HepG2 (cell line): ENCODE results near the gene TJP2. TPM values are rescaled to one million over a fixed set of nuclear protein-coding genes. Genes with fewer than 3 reads are reported as not detected.

ENCODE experiments used
- ATAC-seq: fragments of 200-7000 bp; cut with Tn5 transposase; 3 replicates; pipeline ENCODE4 v1.9.1; 2020; ENCODE audit warnings: mild to moderate bottlenecking, moderate library complexity
- BruUV-seq: library from RNA; stranded (reverse); fragments of 400-500 nt; replicated peaks from 2 replicates; lab custom pipeline; 2021; lab: Mats Ljungman, UMichigan
- CTCF ChIA-PET: fragments of 300-600 bp; formaldehyde crosslinking; extraction: SDS; loops from one replicate; lab custom pipeline; 2021; ENCODE audit warnings: low total read pairs, inconsistent platforms, low intra/inter-chr PET ratio; lab: Yijun Ruan, JAX
- POLR2A ChIA-PET: fragments of 350-600 bp; sonication (Branson Sonifier 250); formaldehyde crosslinking; loops from one replicate; lab custom pipeline; 2020; ENCODE audit warnings: antibody characterized with exemption, inconsistent platforms; lab: Yijun Ruan, JAX
- DNase-seq: peaks from one replicate; pipeline ENCODE4 v3.0.0-alpha.2; 2015; ENCODE audit warnings: low spot score
- FAIRE-seq: peaks from 3 replicates; lab custom pipeline; 2011; peaks lifted over from hg19 to GRCh38; lab: Jason Lieb, UNC
- H2AFZ ChIP-seq: one replicate; pipeline ENCODE4 v1.6.1; 2011; ENCODE audit warnings: low read length, inconsistent platforms
- H3K27ac ChIP-seq: fragments of 300-600 bp; 3 replicates; pipeline ENCODE4 v1.8.0; 2011; ENCODE audit warnings: mixed run types, mild to moderate bottlenecking, mixed read lengths, low read length, inconsistent platforms; ENCODE audit not compliant: insufficient read depth; ENCODE audit errors: extremely low read length
- H3K27me3 ChIP-seq, 2 experiments: fragments of 200-600 bp in 1 of 2; 2 replicates in 1 of 2; 3 replicates in 1 of 2; pipeline versions ENCODE4 v1.6.0 to v1.8.0; 2011; ENCODE audit warnings: low read length in 2 of 2, mild to moderate bottlenecking in 2 of 2, moderate library complexity in 2 of 2, inconsistent platforms in 1 of 2; ENCODE audit not compliant: insufficient read depth in 2 of 2, control insufficient read depth in 1 of 2
- H3K36me3 ChIP-seq, 2 experiments: fragments of 200-600 bp in 1 of 2; replicated peaks in 1 of 2; 2 replicates in 1 of 2; 3 replicates in 1 of 2; pipeline versions ENCODE4 v1.5.1 to v1.8.0; 2011; ENCODE audit warnings: low read length in 2 of 2, inconsistent platforms in 1 of 2; ENCODE audit not compliant: insufficient read depth in 2 of 2, control insufficient read depth in 1 of 2
- H3K4me1 ChIP-seq: 2 replicates; pipeline ENCODE4 v1.5.1; 2012; ENCODE audit warnings: low read length, inconsistent platforms; ENCODE audit not compliant: insufficient read depth
- H3K4me2 ChIP-seq: 2 replicates; pipeline ENCODE4 v1.6.0; 2011; ENCODE audit warnings: low read depth, low read length, inconsistent platforms
- H3K4me3 ChIP-seq, 3 experiments: fragments of 200-600 bp in 1 of 3; sonication (generic), shearing (Covaris generic) in 1 of 3; replicated peaks in 1 of 3; 2 replicates each; pipeline ENCODE4 v1.5.1; 2011 to 2016; ENCODE audit warnings: low read length in 3 of 3, inconsistent platforms in 2 of 3, low read depth in 2 of 3, mild to moderate bottlenecking in 2 of 3, control low read depth in 1 of 3, mixed read lengths in 1 of 3; ENCODE audit not compliant: insufficient read depth in 1 of 3
- H3K79me2 ChIP-seq: one replicate; pipeline ENCODE4 v1.6.1; 2011; ENCODE audit warnings: low read length, inconsistent platforms; ENCODE audit not compliant: insufficient read depth
- H3K9ac ChIP-seq: 2 replicates; pipeline ENCODE4 v1.6.0; 2011; ENCODE audit warnings: mild to moderate bottlenecking, low read depth, low read length, inconsistent platforms; ENCODE audit not compliant: insufficient read depth
- H3K9me3 ChIP-seq: 2 replicates; pipeline ENCODE4 v1.5.1; 2012; ENCODE audit warnings: mild to moderate bottlenecking, low read length
- H4K20me1 ChIP-seq: 2 replicates; pipeline ENCODE4 v1.6.0; 2011; ENCODE audit warnings: inconsistent platforms, mild to moderate bottlenecking, low read length, moderate library complexity; ENCODE audit not compliant: insufficient read depth
- CTCF ChIP-seq: sonication (generic); formaldehyde crosslinking; IDR thresholded peaks from 2 replicates; pipeline ENCODE4 v1.5.0; 2020; ENCODE audit warnings: mild to moderate bottlenecking, missing genetic modification reagents, moderate library complexity
- KAT8 ChIP-seq: IDR thresholded peaks from 2 replicates; pipeline ENCODE4 v1.6.1; 2016; ENCODE audit warnings: missing genetic modification reagents, missing compliant biosample characterization
- KDM1A ChIP-seq: IDR thresholded peaks from 2 replicates; pipeline ENCODE4 v1.6.1; 2016; ENCODE audit warnings: missing compliant biosample characterization
- MED13 ChIP-seq: sonication (generic); formaldehyde crosslinking; IDR thresholded peaks from 2 replicates; pipeline ENCODE4 v1.5.0; 2020; ENCODE audit warnings: missing genetic modification reagents
- MNT ChIP-seq: fragments of 450-650 bp; IDR thresholded peaks from 2 replicates; pipeline ENCODE4 v1.6.1; 2016
- ZBTB3 ChIP-seq: sonication (generic); formaldehyde crosslinking; IDR thresholded peaks from 2 replicates; pipeline ENCODE4 v1.4.0; 2020; ENCODE audit warnings: low read depth, mild to moderate bottlenecking, moderate library complexity, missing genetic modification reagents, borderline replicate concordance
- ZHX1 ChIP-seq: sonication (generic); formaldehyde crosslinking; IDR thresholded peaks from 2 replicates; pipeline ENCODE4 v1.8.1; 2022; ENCODE audit warnings: low read depth, mild to moderate bottlenecking, missing genetic modification reagents
- ZNF10 ChIP-seq: sonication (generic); formaldehyde crosslinking; IDR thresholded peaks from 2 replicates; pipeline ENCODE4 v1.4.0; 2020; ENCODE audit warnings: mild to moderate bottlenecking, low read depth, missing genetic modification reagents, borderline replicate concordance
- ZNF205 ChIP-seq: IDR thresholded peaks from 2 replicates; pipeline ENCODE4 v1.6.1; 2018; ENCODE audit warnings: missing biosample characterization, missing genetic modification reagents
- ZNF510 ChIP-seq: sonication (generic); formaldehyde crosslinking; IDR thresholded peaks from 2 replicates; pipeline ENCODE4 v1.4.0; 2020; ENCODE audit warnings: low read depth, mild to moderate bottlenecking, missing genetic modification reagents
- ZNF746 ChIP-seq: sonication (generic); formaldehyde crosslinking; IDR thresholded peaks from 2 replicates; pipeline ENCODE4 v1.8.0; 2022; ENCODE audit warnings: mild to moderate bottlenecking, missing genetic modification reagents
- WGBS: methylation state at CpG from one replicate; pipeline ENCODE4 v1.1.6; 2017; ENCODE audit warnings: low lambda C conversion rate; 5-methylcytosine and 5-hydroxymethylcytosine counted together
- in situ Hi-C: cut with HindIII; loops from 2 replicates; pipeline ENCODE4 v1.10.0; 2017; ENCODE audit warnings: low pct_unique_long_range_greater_than_20kb; ENCODE audit not compliant: extremely low pct_ligation_motif_present
- intact Hi-C: fragments of 100-400 bp; cut with micrococcal nuclease; formaldehyde crosslinking; loops from one replicate; pipeline ENCODE4 v1.10.0; 2022; ENCODE audit not compliant: unreplicated experiment
- polyA plus RNA-seq, 8 experiments: library from polyadenylated mRNA; depleted of rRNA in 3 of 8; stranded (reverse) in 7 of 8; unstranded in 1 of 8; fragments of >200 nt; fragmentation: Illumina TruSeq in 4 of 8; extraction: Trizol in 4 of 8; gene quantifications; 2 replicates each; pipeline versions ENCODE4 v1.2.1 to v1.2.3, GENCODE V29; 2011 to 2016; ENCODE audit warnings: low read depth in 4 of 8, missing spikeins in 1 of 8, mixed read lengths in 1 of 8; ENCODE audit not compliant: insufficient read depth in 1 of 8
- total RNA-seq, 5 experiments: library from RNA; depleted of rRNA; stranded (reverse); fragments of >200 nt; fragmentation: Illumina TruSeq; extraction: Trizol; gene quantifications; 2 replicates each; pipeline ENCODE4 v1.2.3, GENCODE V29; 2016; ENCODE audit warnings: low read depth in 1 of 5
- TF ChIP-seq, protein P1 (sequence below): sonication (generic); formaldehyde crosslinking; IDR thresholded peaks from 2 replicates; pipeline ENCODE4 v1.4.0; 2020; ENCODE audit warnings: low read depth, mild to moderate bottlenecking, missing genetic modification reagents
- TF ChIP-seq, protein P2 (sequence below): sonication (generic); formaldehyde crosslinking; IDR thresholded peaks from 2 replicates; pipeline ENCODE4 v1.5.0; 2020; ENCODE audit warnings: mild to moderate bottlenecking, missing genetic modification reagents

The TJP2 gene
- total and polyA plus RNA-seq, 2 of the 13 experiments (the other 11 are each of a cell fraction or from before 2014, with no cell fraction given), result 109 to 110 TPM

DNA sequence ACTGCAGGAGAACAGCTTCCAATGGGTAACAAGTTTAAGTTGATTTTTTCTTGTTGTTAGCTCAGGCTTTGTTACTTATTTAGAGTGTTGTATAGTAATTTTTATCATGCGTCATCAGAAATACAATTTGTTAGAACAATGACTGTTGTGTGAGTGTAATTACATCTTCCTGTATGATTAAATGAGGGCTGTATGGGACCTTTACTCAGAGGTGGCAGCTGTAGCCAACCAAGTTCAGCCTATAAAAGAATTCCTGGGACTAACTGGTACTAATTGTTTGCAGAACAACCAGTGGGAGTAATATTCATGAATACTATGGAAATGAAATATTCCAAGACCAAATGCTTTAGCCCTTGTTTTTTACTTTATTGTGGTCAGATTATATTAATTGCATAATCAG, 30.8 kb upstream of the TJP2 start:
- no peaks in the 10 kb centered on the region for H3K27me3 ChIP-seq
- in situ Hi-C loops, result no loop called here
- H2AFZ ChIP-seq, result no peak overlapping the region
- BruUV-seq, result no TSS peak
- DNase-seq, result no peak
- no peak overlapping the region for H3K27ac ChIP-seq
- no peak overlapping the region for H3K9ac ChIP-seq
- CTCF ChIA-PET, result no interaction called here
- peaks cover 11 to 61% of the 10 kb centered on the region in 2 experiments for H3K36me3 ChIP-seq
- H3K4me3 ChIP-seq, result no peak overlapping the region
- peaks cover 17% of the 10 kb centered on the region for H3K4me1 ChIP-seq
- no peak for FAIRE-seq
- H3K79me2 ChIP-seq, result peaks cover 87% of the 10 kb centered on the region
- no peaks in the 10 kb centered on the region for H3K9me3 ChIP-seq
- no peak for ATAC-seq
- intact Hi-C loops, result no loop called here
- 93% methylated on average over 1 of the region's 1 CpG for WGBS
- H3K4me2 ChIP-seq, result no peak overlapping the region
- peaks cover 18% of the 10 kb centered on the region for H4K20me1 ChIP-seq
- POLR2A ChIA-PET, result no interaction called here
- TF ChIP-seq, protein P1, sequence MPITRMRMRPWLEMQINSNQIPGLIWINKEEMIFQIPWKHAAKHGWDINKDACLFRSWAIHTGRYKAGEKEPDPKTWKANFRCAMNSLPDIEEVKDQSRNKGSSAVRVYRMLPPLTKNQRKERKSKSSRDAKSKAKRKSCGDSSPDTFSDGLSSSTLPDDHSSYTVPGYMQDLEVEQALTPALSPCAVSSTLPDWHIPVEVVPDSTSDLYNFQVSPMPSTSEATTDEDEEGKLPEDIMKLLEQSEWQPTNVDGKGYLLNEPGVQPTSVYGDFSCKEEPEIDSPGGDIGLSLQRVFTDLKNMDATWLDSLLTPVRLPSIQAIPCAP, result no peak
- no peak for TF ChIP-seq ZNF510 (CRISPR knock-in tag)
- TF ChIP-seq, protein P2, sequence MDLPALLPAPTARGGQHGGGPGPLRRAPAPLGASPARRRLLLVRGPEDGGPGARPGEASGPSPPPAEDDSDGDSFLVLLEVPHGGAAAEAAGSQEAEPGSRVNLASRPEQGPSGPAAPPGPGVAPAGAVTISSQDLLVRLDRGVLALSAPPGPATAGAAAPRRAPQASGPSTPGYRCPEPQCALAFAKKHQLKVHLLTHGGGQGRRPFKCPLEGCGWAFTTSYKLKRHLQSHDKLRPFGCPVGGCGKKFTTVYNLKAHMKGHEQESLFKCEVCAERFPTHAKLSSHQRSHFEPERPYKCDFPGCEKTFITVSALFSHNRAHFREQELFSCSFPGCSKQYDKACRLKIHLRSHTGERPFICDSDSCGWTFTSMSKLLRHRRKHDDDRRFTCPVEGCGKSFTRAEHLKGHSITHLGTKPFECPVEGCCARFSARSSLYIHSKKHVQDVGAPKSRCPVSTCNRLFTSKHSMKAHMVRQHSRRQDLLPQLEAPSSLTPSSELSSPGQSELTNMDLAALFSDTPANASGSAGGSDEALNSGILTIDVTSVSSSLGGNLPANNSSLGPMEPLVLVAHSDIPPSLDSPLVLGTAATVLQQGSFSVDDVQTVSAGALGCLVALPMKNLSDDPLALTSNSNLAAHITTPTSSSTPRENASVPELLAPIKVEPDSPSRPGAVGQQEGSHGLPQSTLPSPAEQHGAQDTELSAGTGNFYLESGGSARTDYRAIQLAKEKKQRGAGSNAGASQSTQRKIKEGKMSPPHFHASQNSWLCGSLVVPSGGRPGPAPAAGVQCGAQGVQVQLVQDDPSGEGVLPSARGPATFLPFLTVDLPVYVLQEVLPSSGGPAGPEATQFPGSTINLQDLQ (CRISPR knock-in tag), result no peak
- no peak for TF ChIP-seq ZNF746 (CRISPR knock-in tag)
- no peak for TF ChIP-seq ZNF10
- no peak for TF ChIP-seq KAT8 (CRISPR knock-in tag)
- no peak for TF ChIP-seq MNT
- no peak for TF ChIP-seq CTCF (CRISPR knock-in tag)
- TF ChIP-seq KDM1A (CRISPR knock-in tag), result no peak
- TF ChIP-seq ZBTB3, result no peak
- TF ChIP-seq ZNF205 (CRISPR knock-in tag), result no peak
- no peak for TF ChIP-seq ZHX1 (CRISPR knock-in tag)
- no peak for TF ChIP-seq MED13 (CRISPR knock-in tag)
